ENCODE results near the gene COQ10A. TPM values are rescaled to one million over a fixed set of nuclear protein-coding genes. Genes with fewer than 3 reads are reported as not detected.

COQ10A gene
- total RNA-seq, 1 donor from 2014 or later: 17.0 TPM

Other genes with a start within 250 kb of the COQ10A start
- 24.3 and 26.1 TPM in 2 replicates for gene IKZF4, start 245.9 kb upstream of the COQ10A start, total RNA-seq
- gene RPS26, start 225.0 kb upstream of the COQ10A start, total RNA-seq: 40.5 and 46.3 TPM in 2 replicates
- 0.14 and 0.57 TPM in 2 replicates for gene ERBB3, start 186.8 kb upstream of the COQ10A start, total RNA-seq
- 453 and 472 TPM in 2 replicates for gene PA2G4, start 162.4 kb upstream of the COQ10A start, total RNA-seq
- gene RPL41, start 150.3 kb upstream of the COQ10A start, total RNA-seq: 3,831 and 3,993 TPM in 2 replicates
- gene ZC3H10, start 148.7 kb upstream of the COQ10A start, total RNA-seq: 8.9 and 11.2 TPM in 2 replicates
- 155 and 158 TPM in 2 replicates for gene ESYT1, start 138.7 kb upstream of the COQ10A start, total RNA-seq
- 63.3 and 68.9 TPM in 2 replicates for gene MYL6B, start 114.4 kb upstream of the COQ10A start, total RNA-seq
- 717 and 752 TPM in 2 replicates for gene MYL6, start 108.6 kb upstream of the COQ10A start, total RNA-seq
- gene SMARCC2, start 77.5 kb upstream of the COQ10A start, total RNA-seq: 127 and 130 TPM in 2 replicates
- 39.8 and 41.1 TPM in 2 replicates for gene RNF41, start 45.0 kb upstream of the COQ10A start, total RNA-seq
- gene NABP2, start 42.6 kb upstream of the COQ10A start, total RNA-seq: 94.7 and 96.0 TPM in 2 replicates
- gene SLC39A5, start 36.9 kb upstream of the COQ10A start, total RNA-seq: 0.86 and 1.6 TPM in 2 replicates
- gene ANKRD52, start 8.6 kb upstream of the COQ10A start, total RNA-seq: 68.0 and 69.0 TPM in 2 replicates
- 311 and 317 TPM in 2 replicates for gene CS, start 33.4 kb downstream of the COQ10A start, total RNA-seq
- 165 and 169 TPM in 2 replicates for gene CNPY2, start 49.0 kb downstream of the COQ10A start, total RNA-seq
- gene PAN2, start 67.1 kb downstream of the COQ10A start, total RNA-seq: 31.3 and 34.7 TPM in 2 replicates
- gene IL23A, start 71.9 kb downstream of the COQ10A start, total RNA-seq: 36.0 and 36.9 TPM in 2 replicates
- 64.9 and 68.4 TPM in 2 replicates for gene STAT2, start 93.2 kb downstream of the COQ10A start, total RNA-seq
- not detected in 2 replicates for gene APOF, start 95.9 kb downstream of the COQ10A start, total RNA-seq
- 46.5 and 48.8 TPM in 2 replicates for gene TIMELESS, start 182.5 kb downstream of the COQ10A start, total RNA-seq
- not detected in 2 replicates for gene MIP, start 187.7 kb downstream of the COQ10A start, total RNA-seq
- gene SPRYD4, start 201.6 kb downstream of the COQ10A start, total RNA-seq: 5.2 and 5.5 TPM in 2 replicates
- 1.9 and 2.4 TPM in 2 replicates for gene GLS2, start 221.2 kb downstream of the COQ10A start, total RNA-seq